ENCODE results near the gene FAM200B.

Gene FAM200B

DNA sequence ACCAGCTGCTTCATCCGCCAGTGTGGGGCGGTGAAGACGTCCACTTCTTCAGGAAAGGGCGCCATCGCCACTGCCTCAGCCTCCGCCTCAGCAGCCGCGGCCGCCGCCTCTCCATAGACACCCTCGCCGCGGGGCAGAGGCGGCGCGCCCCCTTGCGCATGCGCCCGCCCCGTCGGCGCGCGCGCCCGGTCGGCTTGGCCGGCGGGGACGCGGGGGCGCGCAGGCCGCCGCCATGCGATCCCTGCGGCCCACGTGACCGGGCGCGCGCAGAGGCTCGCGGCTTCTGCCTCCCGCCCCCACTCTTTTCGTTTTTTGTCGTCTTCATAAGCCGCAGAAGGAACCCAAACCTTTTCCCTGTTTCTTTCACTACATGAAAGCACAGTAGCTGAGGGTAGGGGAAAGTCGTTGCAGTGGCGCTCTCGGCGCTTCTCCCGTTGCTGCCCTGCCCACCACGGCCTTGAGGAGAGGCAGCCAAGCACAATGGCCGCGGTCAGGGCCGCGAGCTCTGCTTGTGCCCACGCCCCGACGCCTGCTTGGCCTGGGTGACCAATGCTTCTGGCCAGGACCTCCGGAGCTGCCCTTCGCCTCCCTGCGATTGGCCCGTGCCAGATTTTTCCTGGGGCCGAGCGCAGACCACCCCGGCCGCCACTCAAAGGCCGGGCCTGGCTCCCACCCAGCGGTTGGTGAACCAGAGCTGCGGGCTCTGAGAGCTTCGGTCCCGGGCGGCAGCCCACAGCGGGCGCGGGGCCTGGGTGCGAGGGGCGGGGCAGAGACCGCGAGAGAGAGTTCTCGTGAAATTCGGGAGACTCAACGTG lies 26.2 kb upstream of the FAM200B start, which contains the start of gene FBXL5:
Gene FBXL5, minus strand, starts transcription at position 135 of the 815 bp plus-strand sequence. Its CDS starts 70 bp downstream, at position 65.
- H3K4me3 ChIP-seq (ENCODE audit: low read length), result peak within 1 kb of the TSS; percentile 97
- H3K27ac ChIP-seq (ENCODE audit: low read depth, low read length), result peak within 1 kb of the TSS; percentile 100
- peaks cover 24% of the 10 kb centered on the region for H3K4me1 ChIP-seq (ENCODE audit: control insufficient read depth, insufficient read depth, low read length)
- H3K27me3 ChIP-seq (ENCODE audit: control insufficient read depth, insufficient read depth, low read length), result no peaks in the 10 kb centered on the region
- H3K9ac ChIP-seq (ENCODE audit: low read length), result peak within 1 kb of the TSS; percentile 99
- no peaks in the 10 kb centered on the region for H3K36me3 ChIP-seq (ENCODE audit: control insufficient read depth, insufficient read depth, low read length)

DNA sequence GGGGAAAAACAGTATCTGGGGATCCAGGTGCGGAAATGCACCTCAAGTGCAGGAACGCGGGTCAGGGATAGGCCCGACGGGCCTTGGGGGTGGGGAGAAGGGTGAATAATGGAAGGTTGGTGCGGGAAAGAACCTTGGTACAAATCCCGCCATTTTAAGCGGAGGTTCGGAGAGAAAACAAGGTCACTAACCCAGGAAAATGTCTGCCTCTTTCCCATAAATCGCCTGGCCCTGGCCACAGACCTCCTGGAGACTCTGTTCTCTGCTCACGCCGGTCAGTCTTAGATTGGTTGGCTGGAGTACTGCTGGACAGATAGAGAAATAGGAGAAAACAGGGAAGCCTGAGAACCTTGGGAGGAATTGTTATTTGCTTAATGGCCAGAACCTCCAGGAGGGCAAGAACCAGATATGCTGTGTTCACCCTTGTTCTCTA lies 25.6 kb upstream of the FAM200B start:
- peaks cover 24% of the 10 kb centered on the region for H3K4me1 ChIP-seq (ENCODE audit: control insufficient read depth, insufficient read depth, low read length)
- no peaks in the 10 kb centered on the region for H3K36me3 ChIP-seq (ENCODE audit: control insufficient read depth, insufficient read depth, low read length)
- no peaks in the 10 kb centered on the region for H3K27me3 ChIP-seq (ENCODE audit: control insufficient read depth, insufficient read depth, low read length)
- H3K9ac ChIP-seq (ENCODE audit: low read length), result no peak overlapping the region
- peak overlapping the region; percentile 97 for H3K4me3 ChIP-seq (ENCODE audit: low read length)
- H3K27ac ChIP-seq (ENCODE audit: low read depth, low read length), result peak overlapping the region; percentile 100

DNA sequence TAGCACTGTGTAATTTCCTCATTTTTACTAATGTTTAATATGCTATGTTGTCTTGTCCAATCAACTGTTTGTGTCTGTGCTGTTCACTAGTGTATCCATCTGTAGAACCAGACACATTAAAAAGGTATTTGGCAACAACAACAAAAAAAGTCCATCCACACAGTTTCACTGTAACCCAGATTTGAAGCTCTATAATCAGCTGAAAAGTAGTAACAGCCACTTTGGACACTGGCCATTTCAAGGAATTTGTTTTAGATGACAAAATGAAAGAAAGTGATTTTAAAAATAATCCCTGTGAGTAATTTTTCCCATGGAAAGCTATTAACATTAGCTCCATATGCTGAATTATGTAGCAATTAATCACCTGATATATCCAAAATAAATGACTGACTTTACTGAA lies 24.3 kb upstream of the FAM200B start:
- Histone ChIP-seq H3K4me1 (ENCODE audit: control insufficient read depth, insufficient read depth, low read length) (peaks cover 16% of the 10 kb centered on the region), H3K4me3 (ENCODE audit: low read length) (no peak overlapping the region), H3K27ac (ENCODE audit: low read depth, low read length) (no peak overlapping the region), H3K27me3 (ENCODE audit: control insufficient read depth, insufficient read depth, low read length) (no peaks in the 10 kb centered on the region), H3K36me3 (ENCODE audit: control insufficient read depth, insufficient read depth, low read length) (no peaks in the 10 kb centered on the region), H3K9ac (ENCODE audit: low read length) (no peak overlapping the region)

DNA sequence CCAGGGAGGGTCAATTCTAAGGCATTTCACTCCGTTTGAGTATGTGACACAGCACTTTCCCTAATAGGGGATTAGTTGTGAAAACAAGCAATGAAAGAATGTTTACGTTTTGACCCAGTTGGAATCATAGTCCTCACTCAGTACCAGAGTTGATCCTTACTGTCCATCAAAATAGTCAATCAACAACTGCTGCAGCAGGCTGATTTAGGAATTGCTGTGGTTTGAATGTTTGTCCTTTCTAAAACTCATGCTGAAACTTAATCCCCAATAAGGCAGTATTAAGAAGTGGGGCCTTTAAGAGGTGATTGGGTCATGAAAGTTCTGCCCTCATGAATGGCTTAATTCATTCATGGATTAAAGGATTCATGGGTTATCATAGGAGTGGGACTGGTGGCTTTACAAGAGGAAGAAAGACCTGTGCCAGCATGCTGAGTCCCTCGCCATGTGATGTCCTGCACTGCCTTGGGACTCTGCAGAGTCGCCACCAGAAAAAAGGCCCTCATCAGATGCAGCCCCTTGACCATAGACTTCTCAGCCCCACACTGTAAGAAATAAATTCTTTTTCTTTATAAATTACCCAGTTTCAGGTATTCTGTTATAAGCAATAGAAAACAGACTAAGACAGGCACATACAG lies 23.4 kb upstream of the FAM200B start:
- no peak overlapping the region for H3K4me3 ChIP-seq (ENCODE audit: low read length)
- H3K27ac ChIP-seq (ENCODE audit: low read depth, low read length), result no peak overlapping the region
- no peaks in the 10 kb centered on the region for H3K36me3 ChIP-seq (ENCODE audit: control insufficient read depth, insufficient read depth, low read length)
- no peak overlapping the region for H3K9ac ChIP-seq (ENCODE audit: low read length)
- peaks cover 8% of the 10 kb centered on the region for H3K4me1 ChIP-seq (ENCODE audit: control insufficient read depth, insufficient read depth, low read length)
- no peaks in the 10 kb centered on the region for H3K27me3 ChIP-seq (ENCODE audit: control insufficient read depth, insufficient read depth, low read length)

DNA sequence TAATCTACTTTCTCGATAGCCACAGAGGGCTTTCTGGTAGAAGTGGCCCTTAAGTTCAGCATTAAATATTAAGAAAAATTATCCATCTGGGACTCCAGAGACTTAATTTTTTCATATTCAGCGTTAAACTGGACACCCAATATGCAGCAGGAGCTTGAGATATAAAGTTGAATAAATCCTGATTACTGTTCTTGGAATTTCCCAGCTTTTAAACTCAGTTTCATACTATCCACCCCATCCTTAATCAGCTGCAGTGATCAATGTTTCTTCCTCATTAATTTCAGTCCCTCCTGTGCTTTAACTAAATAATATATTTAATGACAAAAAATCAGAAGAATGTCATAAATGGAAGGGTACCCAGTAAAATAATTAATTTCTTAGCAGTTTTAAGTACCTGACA lies 22.8 kb upstream of the FAM200B start:
- H3K27me3 ChIP-seq (ENCODE audit: control insufficient read depth, insufficient read depth, low read length), result no peaks in the 10 kb centered on the region
- no peaks in the 10 kb centered on the region for H3K36me3 ChIP-seq (ENCODE audit: control insufficient read depth, insufficient read depth, low read length)
- no peak overlapping the region for H3K4me3 ChIP-seq (ENCODE audit: low read length)
- H3K9ac ChIP-seq (ENCODE audit: low read length), result no peak overlapping the region
- H3K4me1 ChIP-seq (ENCODE audit: control insufficient read depth, insufficient read depth, low read length), result peaks cover 3% of the 10 kb centered on the region
- no peak overlapping the region for H3K27ac ChIP-seq (ENCODE audit: low read depth, low read length)

DNA sequence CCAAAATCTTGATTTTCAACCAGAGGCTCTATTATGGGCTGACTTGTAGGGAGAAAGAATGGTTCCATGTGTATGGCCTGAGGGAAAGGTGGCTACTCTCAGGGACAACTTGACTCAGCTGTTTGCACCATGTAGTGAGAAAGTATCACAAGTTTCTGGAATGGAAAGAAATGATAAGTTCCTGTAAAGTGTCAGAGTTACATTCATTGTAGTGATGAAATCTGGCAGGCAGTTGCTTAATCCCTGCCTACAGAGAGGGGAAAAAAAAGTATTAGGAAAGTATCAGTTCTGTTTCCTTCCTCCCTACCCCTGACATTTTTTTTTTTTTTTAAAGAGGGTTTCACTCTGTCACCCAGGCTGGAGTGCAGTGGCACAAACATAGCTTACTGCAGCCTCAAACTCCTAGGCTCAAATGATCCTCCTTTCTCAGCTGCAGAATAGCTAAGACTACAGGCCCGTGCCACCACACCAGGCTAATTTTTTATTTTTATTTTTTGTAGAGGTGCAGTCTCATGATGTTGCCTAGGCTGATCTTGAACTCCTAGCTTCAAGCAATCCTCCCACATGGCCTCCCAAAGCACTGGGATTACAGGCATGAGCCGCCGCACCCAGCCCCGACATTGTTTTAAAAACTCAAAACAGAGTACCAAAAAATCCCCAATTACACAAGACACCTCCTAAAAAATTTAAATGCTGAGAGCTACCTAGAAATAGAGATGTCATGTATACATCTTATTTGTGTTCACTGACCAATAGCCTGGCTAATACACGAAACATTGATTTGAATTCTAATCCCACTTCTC lies 21.7 kb upstream of the FAM200B start:
- no peaks in the 10 kb centered on the region for H3K36me3 ChIP-seq (ENCODE audit: control insufficient read depth, insufficient read depth, low read length)
- H3K4me3 ChIP-seq (ENCODE audit: low read length), result no peak overlapping the region
- H3K27me3 ChIP-seq (ENCODE audit: control insufficient read depth, insufficient read depth, low read length), result no peaks in the 10 kb centered on the region
- H3K4me1 ChIP-seq (ENCODE audit: control insufficient read depth, insufficient read depth, low read length), result peaks cover 3% of the 10 kb centered on the region
- H3K9ac ChIP-seq (ENCODE audit: low read length), result no peak overlapping the region
- H3K27ac ChIP-seq (ENCODE audit: low read depth, low read length), result no peak overlapping the region

DNA sequence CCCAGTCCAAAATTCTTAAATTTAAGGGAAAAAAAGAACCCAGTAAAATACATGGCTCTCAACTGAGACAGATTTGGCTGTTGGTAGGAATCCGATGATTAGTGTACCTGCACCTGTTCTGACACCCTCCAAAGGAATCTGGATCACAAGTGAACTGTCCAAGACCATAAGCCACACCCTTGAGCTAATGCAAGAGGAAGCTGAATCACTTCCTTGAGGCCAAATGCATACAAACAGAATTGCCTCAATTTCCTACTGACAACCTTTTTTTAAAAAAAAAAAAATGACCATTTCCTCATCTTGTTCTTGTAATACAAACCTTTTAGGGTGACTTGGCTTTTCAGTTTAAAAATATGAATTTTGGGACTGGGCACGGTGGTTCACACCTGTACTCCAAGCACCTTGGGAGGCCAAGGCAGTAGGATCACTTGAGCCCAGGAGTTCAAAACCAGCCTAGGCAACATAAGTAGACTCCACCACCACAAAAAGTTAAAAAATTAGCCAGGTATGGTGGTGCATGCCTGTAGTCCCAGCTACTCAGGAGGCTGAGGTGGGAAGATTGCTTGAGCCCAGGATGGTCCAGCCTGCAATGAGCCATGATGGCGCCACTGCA lies 15.8 kb upstream of the FAM200B start:
- Histone ChIP-seq H3K27me3 (ENCODE audit: control insufficient read depth, insufficient read depth, low read length) (no peaks in the 10 kb centered on the region), H3K9ac (ENCODE audit: low read length) (no peak overlapping the region), H3K4me1 (ENCODE audit: control insufficient read depth, insufficient read depth, low read length) (no peaks in the 10 kb centered on the region), H3K36me3 (ENCODE audit: control insufficient read depth, insufficient read depth, low read length) (no peaks in the 10 kb centered on the region), H3K27ac (ENCODE audit: low read depth, low read length) (no peak overlapping the region), H3K4me3 (ENCODE audit: low read length) (no peak overlapping the region)

DNA sequence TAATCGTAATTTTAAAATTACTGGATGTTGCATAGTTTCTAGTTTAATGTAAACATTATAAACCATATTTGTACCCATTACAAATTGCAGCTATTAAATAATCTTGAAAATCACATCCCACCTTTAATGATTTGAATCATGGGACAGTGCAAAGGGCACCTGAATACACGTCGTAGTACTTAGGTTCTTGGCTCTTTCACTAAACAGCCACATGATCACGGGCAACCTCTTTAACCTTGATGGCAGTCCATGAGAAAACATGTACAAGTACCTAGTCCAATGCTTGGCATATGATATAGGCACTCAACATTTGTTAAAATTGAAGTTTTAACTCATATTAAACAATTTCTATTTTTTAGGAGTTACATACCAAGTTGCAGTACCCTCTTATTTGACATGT lies 14.6 kb upstream of the FAM200B start:
- H3K27ac ChIP-seq (ENCODE audit: low read depth, low read length), result no peak overlapping the region
- H3K9ac ChIP-seq (ENCODE audit: low read length), result no peak overlapping the region
- H3K4me3 ChIP-seq (ENCODE audit: low read length), result no peak overlapping the region
- H3K27me3 ChIP-seq (ENCODE audit: control insufficient read depth, insufficient read depth, low read length), result no peaks in the 10 kb centered on the region
- H3K4me1 ChIP-seq (ENCODE audit: control insufficient read depth, insufficient read depth, low read length), result no peaks in the 10 kb centered on the region
- H3K36me3 ChIP-seq (ENCODE audit: control insufficient read depth, insufficient read depth, low read length), result no peaks in the 10 kb centered on the region

DNA sequence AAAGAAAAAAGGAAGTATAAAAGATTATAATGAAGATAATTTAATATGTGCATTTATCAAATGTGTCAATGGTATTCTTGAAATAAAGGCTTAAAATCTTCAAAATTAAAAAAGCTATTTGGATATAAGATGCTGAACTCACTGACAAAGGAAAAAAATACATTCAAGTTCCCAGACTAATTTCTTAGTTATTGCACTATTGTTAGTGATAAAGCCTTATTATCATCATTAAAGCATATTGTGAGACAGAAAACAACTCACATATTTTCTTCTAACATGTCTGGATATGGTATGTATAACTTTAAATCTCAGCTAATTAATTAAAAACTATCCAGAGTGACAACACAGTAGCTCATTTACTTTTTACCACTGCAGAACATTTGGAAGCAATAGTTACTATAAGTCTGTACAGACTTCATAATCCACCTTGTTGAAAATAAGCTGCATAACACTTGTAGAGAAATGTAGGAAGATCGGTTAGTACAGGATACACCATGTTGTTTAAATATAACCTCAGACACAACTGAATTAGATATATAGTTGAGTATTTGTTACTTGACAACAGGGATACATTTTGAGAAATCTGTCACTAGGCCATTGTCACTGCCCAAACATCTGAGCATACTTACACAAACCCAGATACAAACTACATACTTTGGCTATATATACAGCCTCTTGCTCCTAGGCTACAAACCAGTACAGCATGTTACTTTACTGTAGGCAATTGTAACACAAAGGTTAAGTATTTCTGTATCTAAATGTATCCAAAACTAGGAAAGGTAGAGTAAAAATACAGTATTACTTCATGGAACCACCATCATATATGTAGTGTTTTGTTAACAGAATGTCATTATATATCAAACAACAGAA lies 12.8 kb upstream of the FAM200B start:
- Histone ChIP-seq H3K27me3 (ENCODE audit: control insufficient read depth, insufficient read depth, low read length) (no peaks in the 10 kb centered on the region), H3K27ac (ENCODE audit: low read depth, low read length) (no peak overlapping the region), H3K4me1 (ENCODE audit: control insufficient read depth, insufficient read depth, low read length) (no peaks in the 10 kb centered on the region), H3K4me3 (ENCODE audit: low read length) (no peak overlapping the region), H3K36me3 (ENCODE audit: control insufficient read depth, insufficient read depth, low read length) (no peaks in the 10 kb centered on the region), H3K9ac (ENCODE audit: low read length) (no peak overlapping the region)

DNA sequence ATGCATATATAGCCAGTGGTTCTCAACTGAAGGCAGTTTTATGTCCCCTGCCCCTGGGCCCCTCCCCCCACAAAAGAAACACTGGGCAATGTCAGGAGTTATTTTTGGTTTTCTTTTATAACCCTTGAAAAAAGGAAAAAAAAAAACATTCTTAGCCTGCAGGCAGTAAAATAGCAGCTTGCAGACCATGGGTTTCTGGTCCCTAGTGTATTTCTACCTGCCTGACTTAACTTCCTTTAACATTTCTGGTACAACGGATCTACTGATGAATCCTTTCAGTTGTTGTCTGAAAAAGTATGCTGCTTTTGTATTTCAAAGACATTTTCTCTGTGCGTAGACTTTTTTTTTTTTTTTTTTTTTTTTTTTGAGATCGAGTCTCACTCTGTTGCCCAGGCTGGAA lies 11.1 kb upstream of the FAM200B start:
- no peak overlapping the region for H3K9ac ChIP-seq (ENCODE audit: low read length)
- no peaks in the 10 kb centered on the region for H3K4me1 ChIP-seq (ENCODE audit: control insufficient read depth, insufficient read depth, low read length)
- no peaks in the 10 kb centered on the region for H3K27me3 ChIP-seq (ENCODE audit: control insufficient read depth, insufficient read depth, low read length)
- H3K36me3 ChIP-seq (ENCODE audit: control insufficient read depth, insufficient read depth, low read length), result no peaks in the 10 kb centered on the region
- H3K4me3 ChIP-seq (ENCODE audit: low read length), result no peak overlapping the region
- no peak overlapping the region for H3K27ac ChIP-seq (ENCODE audit: low read depth, low read length)

DNA sequence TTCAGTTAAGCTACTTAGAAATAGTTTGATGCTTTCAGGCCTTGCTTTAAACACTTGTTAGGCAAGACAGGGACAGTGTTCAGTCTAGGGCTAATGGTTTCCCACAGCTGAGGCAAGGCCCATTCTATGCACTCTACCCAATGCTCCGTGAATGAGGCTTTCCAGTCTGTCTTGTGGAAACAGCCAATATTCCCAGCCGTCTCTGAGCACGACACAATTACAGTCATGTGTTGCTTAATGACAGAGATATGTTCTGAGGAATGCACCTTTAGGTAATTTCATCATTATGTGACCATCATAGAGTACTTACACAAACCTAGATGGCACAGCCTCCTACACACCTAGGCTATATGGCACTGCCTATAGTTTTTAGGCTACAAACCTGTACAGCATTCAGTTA lies 9.5 kb upstream of the FAM200B start:
- Histone ChIP-seq H3K4me3 (ENCODE audit: low read length) (no peak overlapping the region), H3K27ac (ENCODE audit: low read depth, low read length) (no peak overlapping the region), H3K36me3 (ENCODE audit: control insufficient read depth, insufficient read depth, low read length) (no peaks in the 10 kb centered on the region), H3K9ac (ENCODE audit: low read length) (no peak overlapping the region), H3K27me3 (ENCODE audit: control insufficient read depth, insufficient read depth, low read length) (no peaks in the 10 kb centered on the region), H3K4me1 (ENCODE audit: control insufficient read depth, insufficient read depth, low read length) (no peaks in the 10 kb centered on the region)
